Neuronal stem cell (in vitro differentiated cells): Measurements from ENCODE around the gene ABHD5.
A peak's percentile ranks its signal among the peaks of the same experiment; 100 is the strongest.

Experiments
- DNase-seq: peaks from one replicate; pipeline ENCODE4 v3.0.0-alpha.2; 2013; ENCODE audit warnings: low spot score
- H2AFZ ChIP-seq: one replicate; pipeline ENCODE4 v1.6.1; 2013; ENCODE audit warnings: mild to moderate bottlenecking, low read length, inconsistent platforms
- H2AK5ac ChIP-seq: 2 replicates; pipeline ENCODE4 v1.6.1; 2013; ENCODE audit warnings: low read depth, mild to moderate bottlenecking, inconsistent platforms, low read length, moderate library complexity, mixed read lengths
- H2BK120ac ChIP-seq: 2 replicates; pipeline ENCODE4 v1.6.1; 2013; ENCODE audit warnings: low read depth, mild to moderate bottlenecking, inconsistent platforms, low read length, moderate library complexity, mixed read lengths
- H2BK12ac ChIP-seq: one replicate; pipeline ENCODE4 v1.6.1; 2013; ENCODE audit warnings: low read length, inconsistent platforms
- H2BK15ac ChIP-seq: 2 replicates; pipeline ENCODE4 v1.6.1; 2013; ENCODE audit warnings: mild to moderate bottlenecking, low read length, inconsistent platforms, mixed read lengths
- H2BK5ac ChIP-seq: one replicate; pipeline ENCODE4 v1.6.1; 2013; ENCODE audit warnings: inconsistent platforms, mild to moderate bottlenecking, low read length, moderate library complexity
- H3K14ac ChIP-seq: one replicate; pipeline ENCODE4 v1.6.1; 2013; ENCODE audit warnings: low read length, inconsistent platforms
- H3K18ac ChIP-seq: 2 replicates; pipeline ENCODE4 v1.6.1; 2013; ENCODE audit warnings: low read length, inconsistent platforms
- H3K23ac ChIP-seq: 2 replicates; pipeline ENCODE4 v1.6.1; 2013; ENCODE audit warnings: low read depth, mild to moderate bottlenecking, mixed read lengths, low read length, inconsistent platforms; ENCODE audit not compliant: poor library complexity
- H3K27ac ChIP-seq: replicated peaks from 3 replicates; pipeline ENCODE4 v1.5.1; 2013; ENCODE audit warnings: low read length, inconsistent platforms
- H3K27me3 ChIP-seq, 3 experiments: 2 replicates each; pipeline ENCODE4 v1.6.1; 2013; ENCODE audit warnings: low read length in 3 of 3, mild to moderate bottlenecking in 2 of 3, inconsistent platforms in 1 of 3, low read depth in 1 of 3, mixed read lengths in 1 of 3, moderate library complexity in 1 of 3; ENCODE audit not compliant: control insufficient read depth in 3 of 3, insufficient read depth in 3 of 3
- H3K36me3 ChIP-seq, 2 donors: replicated peaks in 1 of 2; 2 replicates each; pipeline ENCODE4 v1.6.1; 2013; ENCODE audit warnings: low read length in 2 of 2; ENCODE audit not compliant: control insufficient read depth in 2 of 2, insufficient read depth in 2 of 2
- H3K4ac ChIP-seq: 2 replicates; pipeline ENCODE4 v1.6.1; 2013; ENCODE audit warnings: inconsistent platforms, mild to moderate bottlenecking, low read length, moderate library complexity
- H3K4me1 ChIP-seq, 2 donors: 1 replicate in 1 of 2; 2 replicates in 1 of 2; pipeline ENCODE4 v1.6.1; 2013; ENCODE audit warnings: low read length in 2 of 2, low read depth in 1 of 2; ENCODE audit not compliant: control insufficient read depth in 2 of 2, insufficient read depth in 1 of 2
- H3K4me2 ChIP-seq: one replicate; pipeline ENCODE4 v1.6.1; 2013; ENCODE audit warnings: mild to moderate bottlenecking, low read length, inconsistent platforms; ENCODE audit not compliant: insufficient read depth, poor library complexity, severe bottlenecking
- H3K4me3 ChIP-seq, 2 donors: 2 replicates each; pipeline ENCODE4 v1.5.1; 2013; ENCODE audit warnings: low read length in 2 of 2, mild to moderate bottlenecking in 2 of 2, inconsistent platforms in 1 of 2, moderate library complexity in 1 of 2
- H3K79me1 ChIP-seq: one replicate; pipeline ENCODE4 v1.6.1; 2013; ENCODE audit warnings: low read depth, mild to moderate bottlenecking, inconsistent platforms, low read length, moderate library complexity
- H3K9ac ChIP-seq: one replicate; pipeline ENCODE4 v1.6.1; 2013; ENCODE audit warnings: mild to moderate bottlenecking, low read depth, low read length, inconsistent platforms; ENCODE audit not compliant: poor library complexity
- H3K9me3 ChIP-seq, 2 donors: replicated peaks in 1 of 2; 2 replicates each; pipeline versions ENCODE3 to v1.6.1; 2013; ENCODE audit warnings: low read length in 2 of 2, mild to moderate bottlenecking in 2 of 2, inconsistent platforms in 1 of 2, low read depth in 1 of 2, mixed read lengths in 1 of 2, moderate library complexity in 1 of 2; ENCODE audit not compliant: control insufficient read depth in 2 of 2, insufficient read depth in 1 of 2
- H4K8ac ChIP-seq: one replicate; pipeline ENCODE4 v1.6.1; 2013; ENCODE audit warnings: low read depth, mild to moderate bottlenecking, inconsistent platforms, low read length, moderate library complexity
- H4K91ac ChIP-seq: one replicate; pipeline ENCODE4 v1.6.1; 2013; ENCODE audit warnings: low read length, low read depth, mild to moderate bottlenecking, inconsistent platforms; ENCODE audit not compliant: poor library complexity
- WGBS, 2 donors: extraction: QIAGEN DNeasy Blood & Tissue Kit; methylation state at CpG; one replicate each; pipeline ENCODE4 v1.1.7; 2013; ENCODE audit warnings: missing lambda C conversion rate in 2 of 2, mixed read lengths in 1 of 2; ENCODE audit not compliant: insufficient read length in 2 of 2, insufficient replicate concordance in 1 of 2; ENCODE audit errors: extremely low coverage in 2 of 2; 5-methylcytosine and 5-hydroxymethylcytosine counted together

Gene ABHD5

DNA sequence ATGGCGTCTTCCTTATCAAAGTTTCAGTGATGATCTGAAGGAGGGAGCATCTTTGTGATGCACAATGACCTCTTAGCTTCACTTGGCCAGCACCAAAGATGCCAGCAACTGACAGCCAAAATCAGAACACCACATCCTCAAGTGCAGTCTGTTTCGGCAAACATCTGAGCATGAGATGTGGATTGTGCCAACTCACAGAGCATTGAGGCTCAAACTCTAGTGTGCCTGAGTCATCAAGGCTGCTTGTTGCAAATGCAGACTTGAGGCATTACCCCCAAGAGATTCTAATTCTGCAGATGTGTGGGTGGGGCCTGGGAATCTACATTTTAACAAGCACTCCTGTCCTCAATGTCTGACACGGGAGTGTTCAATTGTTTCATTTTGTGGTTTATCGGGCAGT lies 35.8 kb downstream of the ABHD5 start:
- no CpG with 5 or more reads among the region's 4 CpGs for WGBS, 2 donors

DNA sequence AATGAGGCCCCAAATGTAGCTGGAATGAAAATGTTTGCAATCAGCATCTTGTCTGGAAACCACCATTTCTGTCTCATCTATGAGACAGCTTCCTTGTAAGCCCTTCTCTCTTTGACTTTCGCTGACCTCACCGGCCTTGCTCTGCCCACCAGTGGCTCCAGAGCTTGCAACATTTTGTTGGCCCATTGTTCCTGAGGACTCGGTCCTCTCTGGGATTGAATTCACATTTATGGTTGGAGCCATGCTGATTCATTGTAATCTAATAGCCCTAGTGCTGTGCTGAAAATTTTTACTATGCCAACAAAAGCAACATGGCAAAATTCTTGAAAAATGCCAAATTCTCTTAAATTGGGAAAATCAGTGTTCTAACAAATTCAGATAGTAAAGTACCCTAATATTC lies 37.2 kb downstream of the ABHD5 start:
- Histone ChIP-seq H4K91ac (no peak overlapping the region), H2BK12ac (no peak overlapping the region), H3K9me3 (no peaks in the 10 kb centered on the region), H3K36me3 (no peaks in the 10 kb centered on the region), H3K9ac (no peak overlapping the region), H2BK5ac (no peak overlapping the region), H3K27ac (no peak overlapping the region), H3K79me1 (no peaks in the 10 kb centered on the region), H3K4ac (no peak overlapping the region), H2AFZ (no peak overlapping the region), H2AK5ac (no peak overlapping the region), H2BK120ac (no peak overlapping the region), H3K4me2 (no peak overlapping the region), H2BK15ac (no peak overlapping the region), H3K4me1 (peaks cover 0 to 2% of the 10 kb centered on the region in 2 donors), H3K18ac (no peak overlapping the region), H3K27me3 (no peaks in the 10 kb centered on the region), H3K14ac (no peak overlapping the region), H3K4me3 (no peak overlapping the region), H4K8ac (no peak overlapping the region), H3K23ac (no peak overlapping the region)
- DNase-seq: no peak
- WGBS, 2 donors: no CpG with 5 or more reads among the region's 3 CpGs

More for the DNA sequence above, 35.8 kb downstream of the ABHD5 start:
- Histone ChIP-seq H2BK15ac (no peak overlapping the region), H2BK12ac (no peak overlapping the region), H2AFZ (no peak overlapping the region), H3K23ac (no peak overlapping the region), H3K4me2 (no peak overlapping the region), H4K8ac (no peak overlapping the region), H3K79me1 (no peaks in the 10 kb centered on the region), H3K4ac (no peak overlapping the region), H3K14ac (no peak overlapping the region), H2BK5ac (no peak overlapping the region), H2AK5ac (no peak overlapping the region), H3K27me3 (no peaks in the 10 kb centered on the region), H3K18ac (no peak overlapping the region), H3K4me1 (peaks cover 0 to 2% of the 10 kb centered on the region in 2 donors), H3K36me3 (no peaks in the 10 kb centered on the region), H4K91ac (no peak overlapping the region), H3K9me3 (no peaks in the 10 kb centered on the region), H3K9ac (peak overlapping the region; percentile 9), H3K4me3 (no peak overlapping the region), H2BK120ac (no peak overlapping the region), H3K27ac (no peak overlapping the region)
- no peak for DNase-seq

DNA sequence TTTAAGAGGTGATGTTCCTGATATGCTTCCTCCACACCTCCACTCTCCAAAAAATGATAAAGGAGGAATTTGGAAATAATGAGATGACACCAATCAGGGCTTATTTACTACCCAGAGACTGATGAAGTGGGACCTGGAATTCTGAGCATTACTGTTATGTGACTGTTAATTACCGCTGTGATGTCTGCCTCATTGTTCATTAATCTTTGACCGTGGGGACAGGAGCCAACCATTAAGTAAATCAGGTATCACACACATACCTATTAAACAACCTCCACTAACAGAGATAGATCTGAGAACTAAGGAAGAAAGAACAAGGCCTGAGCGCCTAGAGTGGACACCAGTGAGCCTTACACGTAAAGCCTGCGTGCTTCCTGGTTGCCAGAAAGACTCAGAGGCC lies 37.7 kb downstream of the ABHD5 start:
- H3K79me1 ChIP-seq: no peaks in the 10 kb centered on the region
- H3K4me2 ChIP-seq: no peak overlapping the region
- H3K36me3 ChIP-seq: no peaks in the 10 kb centered on the region
- H3K23ac ChIP-seq: no peak overlapping the region
- H3K4me3 ChIP-seq: no peak overlapping the region
- H4K91ac ChIP-seq: no peak overlapping the region
- no peak overlapping the region for H2BK120ac ChIP-seq
- H3K9ac ChIP-seq: no peak overlapping the region
- H2BK5ac ChIP-seq: no peak overlapping the region
- H3K27ac ChIP-seq: no peak overlapping the region
- WGBS, 2 donors: no CpG with 5 or more reads among the region's 5 CpGs
- no peak overlapping the region for H3K4ac ChIP-seq
- H4K8ac ChIP-seq: no peak overlapping the region
- peaks cover 0 to 2% of the 10 kb centered on the region in 2 donors for H3K4me1 ChIP-seq
- H3K14ac ChIP-seq: no peak overlapping the region
- DNase-seq: no peak
- no peak overlapping the region for H2AK5ac ChIP-seq
- H2AFZ ChIP-seq: no peak overlapping the region
- H3K9me3 ChIP-seq: no peaks in the 10 kb centered on the region
- H2BK12ac ChIP-seq: no peak overlapping the region
- no peak overlapping the region for H3K18ac ChIP-seq
- no peak overlapping the region for H2BK15ac ChIP-seq
- H3K27me3 ChIP-seq: no peaks in the 10 kb centered on the region

DNA sequence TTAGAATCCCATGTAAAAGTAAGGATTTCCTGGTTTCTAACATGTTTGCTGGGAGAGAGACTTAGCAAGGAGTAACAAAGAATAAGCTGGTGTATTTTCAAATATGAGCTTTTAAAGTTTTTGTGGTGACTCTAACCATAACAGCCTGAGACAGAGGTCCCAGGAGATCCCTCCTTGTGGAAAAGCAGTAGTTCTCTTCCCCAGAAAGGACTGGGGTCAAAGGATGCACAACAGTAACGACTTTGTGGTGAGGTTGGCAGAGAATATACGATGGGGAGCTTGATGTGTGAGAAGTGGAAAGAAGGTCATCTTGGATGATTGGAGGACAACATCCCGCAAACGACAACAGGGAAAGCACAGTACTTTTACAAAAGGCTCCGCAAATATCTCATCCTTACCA lies 38.2 kb downstream of the ABHD5 start:
- no peak overlapping the region for H3K27ac ChIP-seq
- H2BK12ac ChIP-seq: no peak overlapping the region
- no peak overlapping the region for H3K23ac ChIP-seq
- no peaks in the 10 kb centered on the region for H3K27me3 ChIP-seq
- H2AFZ ChIP-seq: no peak overlapping the region
- H3K4me1 ChIP-seq: peaks cover 0 to 2% of the 10 kb centered on the region in 2 donors
- no peak overlapping the region for H3K4me2 ChIP-seq
- H3K36me3 ChIP-seq: no peaks in the 10 kb centered on the region
- no peak overlapping the region for H3K4me3 ChIP-seq
- H2BK5ac ChIP-seq: no peak overlapping the region
- H2AK5ac ChIP-seq: no peak overlapping the region
- no peak overlapping the region for H2BK15ac ChIP-seq
- H3K79me1 ChIP-seq: no peaks in the 10 kb centered on the region
- H2BK120ac ChIP-seq: no peak overlapping the region
- WGBS, 2 donors: no CpG with 5 or more reads among the region's 5 CpGs
- H4K8ac ChIP-seq: no peak overlapping the region
- DNase-seq: no peak
- H3K9ac ChIP-seq: no peak overlapping the region
- no peak overlapping the region for H4K91ac ChIP-seq
- no peaks in the 10 kb centered on the region for H3K9me3 ChIP-seq
- no peak overlapping the region for H3K14ac ChIP-seq
- H3K18ac ChIP-seq: no peak overlapping the region
- H3K4ac ChIP-seq: no peak overlapping the region
